Large intestine (tissue), 3 donors: Measurements from ENCODE around the gene ESYT1. TPM values are rescaled to one million over a fixed set of nuclear protein-coding genes. Genes with fewer than 3 reads are reported as not detected.

ENCODE experiments used
- DNase-seq, 2 donors: peaks; one replicate each; pipeline versions ENCODE4 v3.0.0 to v3.0.0-alpha.2; 2013
- H3K27ac ChIP-seq: one replicate; pipeline ENCODE4 v1.5.1; 2013; ENCODE audit warnings: low read length
- H3K27me3 ChIP-seq: 2 replicates; pipeline ENCODE4 v1.6.1; 2013; ENCODE audit warnings: low read length; ENCODE audit not compliant: control insufficient read depth, insufficient read depth
- H3K36me3 ChIP-seq: 2 replicates; pipeline ENCODE4 v1.6.1; 2013; ENCODE audit warnings: low read length; ENCODE audit not compliant: control insufficient read depth, insufficient read depth
- H3K4me1 ChIP-seq: one replicate; pipeline ENCODE4 v1.6.1; 2013; ENCODE audit warnings: low read length; ENCODE audit not compliant: control insufficient read depth, insufficient read depth
- H3K4me3 ChIP-seq: one replicate; pipeline ENCODE4 v1.5.1; 2013; ENCODE audit warnings: low read length
- H3K9me3 ChIP-seq: one replicate; pipeline ENCODE4 v1.6.1; 2013; ENCODE audit warnings: mild to moderate bottlenecking, low read depth, low read length, moderate library complexity; ENCODE audit not compliant: control insufficient read depth
- WGBS: methylation state at CpG from one replicate; pipeline ENCODE4 v1.1.5; 2013; ENCODE audit warnings: low lambda C conversion rate; ENCODE audit not compliant: insufficient coverage; 5-methylcytosine and 5-hydroxymethylcytosine counted together
- polyA plus RNA-seq: library from polyadenylated mRNA; unstranded; fragments of 120-200 nt; gene quantifications from one replicate; pipeline ENCODE4 v1.2.1, GENCODE V29; 2013

Gene ESYT1
- polyA plus RNA-seq, 1 donor = 42.7 TPM

DNA sequence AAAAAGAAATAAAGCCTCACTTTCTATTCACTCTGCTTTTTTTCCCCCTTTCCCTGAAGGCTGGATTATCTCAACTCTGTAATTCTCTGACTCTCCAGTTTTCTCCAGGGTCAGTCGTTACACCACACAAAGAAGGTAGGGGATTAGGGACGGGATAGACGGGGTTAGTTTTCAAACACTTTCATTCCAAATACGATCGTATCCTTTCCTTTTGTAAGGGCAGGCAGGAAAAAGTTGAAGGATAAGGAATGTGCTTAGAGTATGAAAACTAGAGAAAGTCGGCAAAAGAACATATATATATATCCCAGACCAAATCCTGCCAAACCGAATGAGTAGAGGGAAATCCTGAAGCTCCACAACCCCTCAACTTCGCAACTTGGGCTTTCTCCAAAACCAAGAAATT, 581 bp upstream of the ESYT1 start:
- Histone ChIP-seq H3K4me1 (peaks cover 27% of the 10 kb centered on the region), H3K27ac (peak overlapping the region; percentile 74), H3K9me3 (no peaks in the 10 kb centered on the region), H3K27me3 (no peaks in the 10 kb centered on the region), H3K4me3 (peak overlapping the region; percentile 92), H3K36me3 (peaks cover 20% of the 10 kb centered on the region)
- no CpG with 5 or more reads among the region's 8 CpGs for WGBS
- no peak for DNase-seq

DNA sequence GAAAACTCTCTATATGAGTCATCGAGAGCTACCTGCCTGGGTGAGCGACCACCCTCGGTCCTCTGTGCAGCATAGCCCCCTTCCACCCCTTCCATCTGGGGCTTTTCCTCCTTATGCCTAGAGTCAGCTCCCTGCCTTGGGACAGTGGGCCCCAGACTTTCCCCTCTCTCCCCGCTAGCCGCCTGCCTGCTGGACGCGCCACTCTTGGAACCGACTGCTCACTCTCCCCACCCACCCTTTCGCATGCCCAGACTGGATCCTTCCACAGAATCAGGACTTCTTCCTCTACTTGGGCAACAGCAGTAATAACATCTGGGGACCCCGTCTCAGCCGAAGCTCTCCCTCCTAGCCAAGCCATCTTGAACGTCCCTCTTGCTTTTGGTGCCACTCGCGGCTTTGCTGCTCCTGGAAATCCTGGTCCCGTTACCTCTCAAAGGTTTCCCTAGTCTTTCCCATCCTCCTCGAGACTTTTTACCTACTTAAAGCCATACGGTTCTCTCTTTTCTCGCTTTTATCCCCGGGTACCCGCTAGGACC, 671 bp downstream of the ESYT1 start:
- WGBS = 3% methylated on average over 7 of the region's 20 CpGs
- DNase-seq = peak in 1 of 2 donors; percentile 46

DNA sequence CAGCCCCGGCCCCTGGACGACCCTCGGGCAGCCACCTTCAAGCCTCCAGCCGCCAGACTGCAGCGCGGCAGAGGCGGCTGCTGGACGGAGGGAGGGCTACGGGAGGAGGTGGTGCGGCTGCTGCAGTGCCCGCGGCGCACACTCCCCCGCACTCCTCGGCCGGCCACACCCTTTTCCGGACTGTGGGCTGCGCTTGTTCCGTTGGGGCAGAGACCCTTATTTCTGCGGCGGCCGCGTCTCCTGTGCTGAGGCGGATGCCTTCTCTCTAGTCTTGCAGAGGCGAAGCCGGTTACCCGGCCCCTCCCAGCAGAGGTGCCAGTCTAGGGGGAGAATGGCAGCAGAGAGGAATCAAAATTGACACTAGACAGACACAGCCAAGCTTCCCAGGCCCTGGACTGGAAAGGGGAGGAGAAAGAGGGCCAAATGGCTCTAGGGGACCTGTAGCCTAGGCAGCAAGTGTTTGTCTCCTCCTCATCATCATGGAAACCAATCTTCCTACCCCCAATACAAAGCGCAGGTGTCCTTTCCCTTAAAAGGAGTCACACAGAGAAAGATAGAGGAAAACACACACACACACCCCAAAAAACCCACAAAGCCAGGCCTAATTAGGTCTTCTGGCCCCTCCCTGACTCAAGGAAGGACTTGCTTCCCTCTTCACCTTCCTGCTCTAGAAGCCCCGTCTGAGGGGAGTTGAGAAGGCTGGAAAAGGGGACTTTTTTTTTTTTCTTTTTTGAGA, 1.3 kb downstream of the ESYT1 start:
- peak in 1 of 2 donors; percentile 62 for DNase-seq
- no peaks in the 10 kb centered on the region for H3K27me3 ChIP-seq
- H3K9me3 ChIP-seq = no peaks in the 10 kb centered on the region
- H3K4me3 ChIP-seq = peak overlapping the region; percentile 92
- H3K36me3 ChIP-seq = peaks cover 36% of the 10 kb centered on the region
- peak overlapping the region; percentile 83 for H3K27ac ChIP-seq
- no CpG with 5 or more reads among the region's 29 CpGs for WGBS
- peaks cover 27% of the 10 kb centered on the region for H3K4me1 ChIP-seq

More for the DNA sequence above, 671 bp downstream of the ESYT1 start:
- Histone ChIP-seq H3K27ac (peak overlapping the region; percentile 83), H3K9me3 (no peaks in the 10 kb centered on the region), H3K4me3 (peak overlapping the region; percentile 92), H3K36me3 (peaks cover 29% of the 10 kb centered on the region), H3K27me3 (no peaks in the 10 kb centered on the region), H3K4me1 (peaks cover 27% of the 10 kb centered on the region)

DNA sequence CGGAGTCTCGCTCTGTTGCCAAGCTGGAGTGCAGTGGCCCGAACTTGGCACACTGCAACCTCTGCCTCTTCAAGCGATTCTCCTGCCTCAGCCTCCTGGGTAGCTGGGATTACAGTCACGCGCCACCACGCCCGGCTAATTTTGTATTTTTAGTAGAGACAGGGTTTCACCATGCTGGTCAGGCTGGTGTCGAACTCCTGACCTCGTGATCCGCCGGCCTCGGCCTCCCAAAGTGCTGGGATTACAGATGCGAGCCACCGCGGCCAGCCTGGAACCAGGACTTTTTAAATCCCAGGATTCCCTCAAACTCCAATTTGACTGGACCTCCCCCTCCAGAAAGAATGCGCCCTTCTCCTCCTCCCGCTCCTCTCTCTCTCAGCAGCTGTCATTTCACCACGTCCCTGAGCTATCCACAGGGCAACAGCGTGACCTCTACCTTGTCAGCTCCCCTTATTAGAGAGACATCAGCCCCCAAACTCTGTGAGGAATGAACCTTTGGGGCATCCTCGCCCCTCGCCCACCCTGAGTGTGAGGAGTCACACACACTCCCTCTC, 2.0 kb downstream of the ESYT1 start:
- no peak for DNase-seq
- Histone ChIP-seq H3K9me3 (no peaks in the 10 kb centered on the region), H3K27ac (no peak overlapping the region), H3K4me1 (peaks cover 27% of the 10 kb centered on the region), H3K36me3 (peaks cover 36% of the 10 kb centered on the region), H3K27me3 (no peaks in the 10 kb centered on the region), H3K4me3 (no peak overlapping the region)
- WGBS = 83% methylated on average over 1 of the region's 22 CpGs

DNA sequence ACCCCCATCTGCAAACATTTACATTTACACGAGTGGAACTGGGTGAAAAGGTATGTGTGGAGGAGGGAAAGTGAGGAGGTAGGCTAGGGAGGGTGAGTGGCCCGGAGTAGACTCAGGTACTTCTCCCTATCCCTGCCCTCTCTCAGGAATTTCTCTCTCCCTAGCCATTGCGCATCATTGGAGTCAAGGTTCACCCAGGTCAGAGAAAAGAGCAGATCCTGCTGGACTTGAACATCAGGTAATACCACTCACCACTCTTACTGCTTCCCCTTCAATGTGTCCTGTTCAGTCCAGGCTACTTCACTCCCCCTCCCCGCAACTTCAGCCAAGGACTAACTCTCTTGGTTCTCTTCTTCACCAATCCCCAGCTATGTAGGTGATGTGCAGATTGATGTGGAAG, 2.8 kb downstream of the ESYT1 start:
- Histone ChIP-seq H3K27me3 (no peaks in the 10 kb centered on the region), H3K9me3 (no peaks in the 10 kb centered on the region), H3K36me3 (peaks cover 36% of the 10 kb centered on the region), H3K4me1 (peaks cover 22% of the 10 kb centered on the region), H3K4me3 (no peak overlapping the region), H3K27ac (no peak overlapping the region)
- no peak for DNase-seq
- 17% methylated on average over 1 of the region's 4 CpGs for WGBS

DNA sequence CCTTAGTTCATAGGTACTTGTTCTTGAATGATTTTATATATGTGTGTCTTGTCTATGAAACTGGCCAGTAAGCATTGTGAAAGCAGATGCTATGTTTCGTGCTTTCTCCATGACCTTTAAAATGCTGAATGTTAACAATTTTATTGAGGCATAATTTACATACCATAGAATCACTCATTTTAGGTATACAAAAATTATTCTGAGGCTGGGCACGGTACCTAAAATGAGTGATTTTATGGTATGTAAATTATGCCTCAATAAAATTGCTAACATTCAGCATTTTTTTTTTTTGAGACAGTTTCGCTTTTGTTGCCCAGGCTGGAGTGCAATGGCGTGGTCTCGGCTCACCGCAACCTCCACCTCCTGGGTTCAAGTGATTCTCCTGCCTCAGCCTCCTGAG, 6.8 kb downstream of the ESYT1 start:
- DNase-seq = no peak
- H3K27me3 ChIP-seq = no peaks in the 10 kb centered on the region
- WGBS = 80% methylated on average over 1 of the region's 6 CpGs

DNA sequence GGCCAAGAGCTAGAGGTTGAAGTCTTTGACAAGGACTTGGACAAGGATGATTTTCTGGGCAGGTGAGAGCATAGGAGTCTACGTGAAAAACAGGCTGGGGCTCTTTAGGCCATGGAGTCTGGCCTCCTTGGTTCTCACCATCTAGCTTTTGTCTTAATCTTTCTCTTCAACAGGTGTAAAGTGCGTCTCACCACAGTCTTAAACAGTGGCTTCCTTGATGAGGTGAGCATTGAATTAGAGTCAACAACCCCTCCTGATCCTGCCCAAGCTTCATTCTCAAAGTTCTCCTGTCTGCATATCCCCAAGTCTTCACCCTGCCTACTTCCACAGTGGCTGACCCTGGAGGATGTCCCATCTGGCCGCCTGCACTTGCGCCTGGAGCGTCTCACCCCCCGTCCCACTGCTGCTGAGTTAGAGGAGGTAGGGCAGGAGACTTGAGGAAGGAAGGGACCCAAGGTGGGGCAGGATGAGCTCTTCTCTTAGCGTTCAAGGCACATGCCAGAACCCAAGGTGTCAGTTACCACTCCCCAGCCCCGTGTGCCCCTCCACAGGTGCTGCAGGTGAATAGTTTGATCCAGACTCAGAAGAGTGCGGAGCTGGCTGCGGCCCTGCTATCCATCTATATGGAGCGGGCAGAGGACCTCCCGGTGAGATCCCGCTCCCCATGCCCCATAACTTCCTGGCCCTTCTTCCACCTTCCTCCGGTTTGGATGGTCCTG, 9.9 kb downstream of the ESYT1 start:
- Histone ChIP-seq H3K36me3 (peaks cover 68% of the 10 kb centered on the region), H3K9me3 (no peaks in the 10 kb centered on the region), H3K27me3 (no peaks in the 10 kb centered on the region), H3K4me1 (no peaks in the 10 kb centered on the region), H3K4me3 (no peak overlapping the region), H3K27ac (no peak overlapping the region)
- no peak for DNase-seq
- WGBS = no CpG with 5 or more reads among the region's 14 CpGs

More for the DNA sequence above, 6.8 kb downstream of the ESYT1 start:
- no peak overlapping the region for H3K27ac ChIP-seq
- H3K9me3 ChIP-seq = no peaks in the 10 kb centered on the region
- H3K4me1 ChIP-seq = no peaks in the 10 kb centered on the region
- H3K4me3 ChIP-seq = no peak overlapping the region
- peaks cover 71% of the 10 kb centered on the region for H3K36me3 ChIP-seq

DNA sequence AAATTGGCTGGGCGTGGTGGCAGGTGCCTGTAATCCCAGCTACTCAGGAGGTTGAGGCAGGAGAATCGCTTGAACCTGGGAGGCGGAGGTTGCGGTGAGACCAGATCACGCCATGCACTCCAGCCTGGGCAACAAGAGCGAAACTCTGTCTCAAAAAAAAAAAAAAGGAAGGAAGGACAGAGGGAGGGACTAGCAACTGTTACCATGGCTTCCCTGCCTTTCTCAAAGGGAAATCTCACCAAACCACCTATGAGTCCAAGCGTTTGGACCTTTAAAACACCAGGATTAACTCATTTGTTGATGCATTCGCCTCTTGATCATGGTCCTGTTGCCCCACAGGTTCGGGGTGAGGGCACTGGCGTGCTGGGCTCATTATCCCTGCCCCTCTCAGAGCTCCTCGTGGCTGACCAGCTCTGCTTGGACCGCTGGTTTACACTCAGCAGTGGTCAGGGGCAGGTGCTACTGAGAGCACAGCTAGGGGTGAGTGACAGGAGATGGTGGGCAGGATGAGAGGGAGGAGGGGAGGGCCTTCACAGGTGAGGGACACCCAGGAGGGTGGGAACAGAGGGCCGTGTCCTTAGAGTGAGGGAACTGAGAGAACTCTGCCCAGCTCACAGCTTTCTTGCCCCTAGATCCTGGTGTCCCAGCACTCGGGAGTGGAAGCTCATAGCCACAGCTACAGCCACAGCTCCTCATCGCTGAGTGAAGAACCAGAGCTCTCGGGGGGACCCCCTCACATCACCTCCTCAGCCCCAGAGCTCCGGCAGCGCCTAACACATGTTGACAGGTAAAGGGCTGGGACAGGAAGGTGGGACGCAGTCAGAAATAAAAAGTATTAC, 14.1 kb downstream of the ESYT1 start:
- no peak overlapping the region for H3K4me3 ChIP-seq
- peaks cover 20% of the 10 kb centered on the region for H3K4me1 ChIP-seq
- H3K27me3 ChIP-seq = no peaks in the 10 kb centered on the region
- no peak for DNase-seq
- peaks cover 63% of the 10 kb centered on the region for H3K36me3 ChIP-seq
- no peaks in the 10 kb centered on the region for H3K9me3 ChIP-seq
- WGBS = no CpG with 5 or more reads among the region's 19 CpGs
- H3K27ac ChIP-seq = no peak overlapping the region

DNA sequence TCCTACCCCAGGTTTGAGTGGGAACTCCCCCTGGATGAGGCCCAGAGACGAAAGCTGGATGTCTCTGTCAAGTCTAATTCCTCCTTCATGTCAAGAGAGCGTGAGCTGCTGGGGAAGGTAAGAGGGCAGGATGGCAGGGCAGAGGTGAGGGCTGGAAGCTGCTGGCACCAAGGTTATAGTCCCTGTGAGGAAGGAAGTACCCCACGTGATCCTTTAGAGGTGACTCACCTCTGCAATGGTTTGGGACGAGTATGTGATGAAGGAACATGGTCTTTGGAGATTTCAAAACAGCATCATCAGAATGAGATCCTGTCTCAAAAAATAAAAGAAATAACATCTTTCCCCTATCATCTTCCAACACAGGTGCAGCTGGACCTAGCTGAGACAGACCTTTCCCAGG, 15.2 kb downstream of the ESYT1 start:
- no peak for DNase-seq
- H3K27ac ChIP-seq = no peak overlapping the region
- 100% methylated on average over 1 of the region's 4 CpGs for WGBS

DNA sequence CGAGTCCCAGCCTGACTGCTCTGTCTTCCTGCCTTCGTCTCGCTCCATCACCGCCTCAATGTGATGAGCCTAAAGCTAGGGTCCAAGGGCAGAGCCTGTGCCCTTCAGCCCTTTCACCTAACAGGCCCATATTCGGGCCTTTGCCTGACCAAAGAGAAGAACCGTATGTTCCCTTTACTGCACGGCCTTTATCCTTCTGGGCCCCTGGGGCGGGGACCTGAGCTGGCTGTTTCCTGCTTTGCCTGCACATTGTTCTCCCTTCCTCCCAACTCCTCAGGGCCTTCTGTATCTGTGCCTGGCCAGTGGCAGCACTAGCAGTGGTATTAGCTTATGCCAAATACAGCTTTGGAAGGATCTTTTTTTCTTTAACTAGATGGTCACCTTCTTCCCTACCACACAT, 15.8 kb downstream of the ESYT1 start:
- no peak overlapping the region for H3K4me3 ChIP-seq
- H3K27me3 ChIP-seq = no peaks in the 10 kb centered on the region
- H3K27ac ChIP-seq = peak overlapping the region; percentile 1
- H3K36me3 ChIP-seq = peaks cover 47% of the 10 kb centered on the region
- peaks cover 20% of the 10 kb centered on the region for H3K4me1 ChIP-seq
- WGBS = no CpG with 5 or more reads among the region's 8 CpGs
- no peaks in the 10 kb centered on the region for H3K9me3 ChIP-seq
- peak in 1 of 2 donors; percentile 46 for DNase-seq

More for the DNA sequence above, 15.2 kb downstream of the ESYT1 start:
- H3K9me3 ChIP-seq = no peaks in the 10 kb centered on the region
- no peak overlapping the region for H3K4me3 ChIP-seq
- H3K27me3 ChIP-seq = no peaks in the 10 kb centered on the region
- H3K36me3 ChIP-seq = peaks cover 53% of the 10 kb centered on the region
- H3K4me1 ChIP-seq = peaks cover 20% of the 10 kb centered on the region
